Effector CD8-positive, alpha-beta T cell (primary cell): Measurements from ENCODE around the gene TEF.

Experiments
- DNase-seq: peaks from one replicate; lab custom pipeline; 2025; lab: John Stamatoyannopoulos, UW

Gene TEF

DNA sequence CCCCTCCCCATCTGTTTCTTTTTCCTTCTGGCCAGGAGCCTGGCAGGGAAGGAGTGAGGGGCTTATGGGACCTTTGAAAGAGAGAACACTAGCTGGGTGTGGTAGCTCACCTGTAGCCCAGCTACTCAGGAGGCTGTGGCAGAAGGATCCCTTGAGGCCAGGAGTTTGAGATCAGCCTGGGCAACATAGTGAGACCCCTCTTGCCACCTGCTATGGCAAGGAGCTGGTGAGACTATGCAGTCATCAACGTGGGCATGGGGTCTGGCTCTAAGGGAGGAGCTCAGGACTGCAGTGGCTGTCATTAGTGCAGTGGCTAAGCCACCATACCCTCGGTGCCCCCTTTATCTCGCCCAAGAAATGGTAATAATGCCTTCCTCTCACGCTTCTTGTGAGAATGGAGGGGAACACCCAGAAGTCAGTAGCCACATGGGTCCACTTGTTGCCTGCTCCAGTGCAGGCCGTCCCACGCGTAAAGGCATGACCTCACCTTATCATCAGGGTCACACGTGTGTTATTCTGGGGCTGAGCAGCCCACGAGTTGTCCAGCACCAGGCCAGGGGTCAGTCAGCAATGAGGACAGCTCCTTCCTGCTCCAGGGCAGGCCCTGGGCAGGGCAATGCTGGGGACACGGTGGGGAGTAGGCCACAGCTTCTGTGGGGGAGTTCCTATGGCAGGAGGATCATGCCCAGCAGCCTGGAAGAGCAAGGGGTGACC lies 27.7 kb upstream of the TEF start:
- no peak for DNase-seq

DNA sequence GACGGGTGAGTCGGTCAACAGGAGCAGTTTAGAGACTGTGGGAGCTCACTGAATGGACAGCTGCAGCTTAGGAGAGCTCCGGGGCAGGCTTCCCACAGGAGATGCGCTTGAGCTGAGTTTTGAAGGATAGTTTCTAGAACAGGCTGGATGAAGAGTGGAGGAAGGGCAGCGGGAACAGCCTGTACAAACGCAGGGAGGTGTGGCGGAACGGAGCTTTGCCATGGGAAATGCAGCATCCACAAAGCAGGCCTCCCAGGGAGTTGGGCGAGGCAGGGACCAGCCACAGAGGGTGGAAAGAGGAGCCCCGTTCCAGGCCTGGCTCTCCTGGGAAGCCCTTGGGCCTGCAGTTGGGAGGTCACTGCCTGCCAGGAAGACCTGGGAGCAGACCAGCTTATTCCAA lies 26.8 kb upstream of the TEF start:
- no peak for DNase-seq

DNA sequence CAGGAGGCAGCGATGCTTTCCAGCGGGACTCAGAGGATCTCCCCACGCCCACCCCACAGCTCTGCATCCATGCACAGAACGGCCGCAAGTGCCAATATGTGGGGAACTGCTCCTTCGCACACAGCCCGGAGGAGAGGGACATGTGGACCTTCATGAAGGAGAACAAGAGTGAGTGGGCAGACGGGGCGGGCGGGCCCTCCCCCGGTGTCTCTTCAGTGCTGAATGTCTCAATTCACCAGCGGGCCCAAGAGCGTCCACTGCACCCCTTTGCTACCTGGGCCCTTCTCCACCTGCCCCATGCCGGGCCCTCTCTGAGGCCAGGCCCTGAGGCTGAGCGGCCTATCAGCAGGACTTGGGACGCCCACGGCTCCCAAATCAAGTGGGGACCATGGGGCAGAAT lies 25.8 kb upstream of the TEF start:
- DNase-seq, result no peak

DNA sequence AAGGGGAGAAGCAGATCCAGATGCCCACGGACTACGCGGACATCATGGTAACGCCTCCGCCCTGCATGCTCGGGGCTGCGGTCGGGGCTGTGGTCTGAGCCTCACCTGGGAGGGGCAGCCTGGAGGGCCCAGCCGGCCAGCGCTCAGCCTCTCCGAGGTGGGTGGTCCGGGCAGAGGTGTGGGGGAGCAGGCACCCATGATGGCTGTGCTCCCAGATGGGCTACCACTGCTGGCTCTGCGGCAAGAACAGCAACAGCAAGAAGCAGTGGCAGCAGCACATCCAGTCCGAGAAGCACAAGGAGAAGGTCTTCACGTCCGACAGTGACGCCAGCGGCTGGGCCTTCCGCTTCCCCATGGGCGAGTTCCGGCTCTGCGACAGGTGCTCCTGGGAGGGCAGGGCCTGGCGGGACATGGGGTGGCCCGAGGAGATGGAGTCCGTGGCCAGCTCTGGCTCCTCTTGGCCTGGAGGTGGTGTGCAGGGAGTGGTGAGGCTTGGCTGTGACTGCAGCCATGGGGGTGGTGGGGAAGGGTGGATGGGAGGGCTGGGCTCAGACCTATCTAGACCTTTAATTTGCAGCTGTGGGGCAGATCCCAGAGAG lies 25.2 kb upstream of the TEF start:
- no peak for DNase-seq

DNA sequence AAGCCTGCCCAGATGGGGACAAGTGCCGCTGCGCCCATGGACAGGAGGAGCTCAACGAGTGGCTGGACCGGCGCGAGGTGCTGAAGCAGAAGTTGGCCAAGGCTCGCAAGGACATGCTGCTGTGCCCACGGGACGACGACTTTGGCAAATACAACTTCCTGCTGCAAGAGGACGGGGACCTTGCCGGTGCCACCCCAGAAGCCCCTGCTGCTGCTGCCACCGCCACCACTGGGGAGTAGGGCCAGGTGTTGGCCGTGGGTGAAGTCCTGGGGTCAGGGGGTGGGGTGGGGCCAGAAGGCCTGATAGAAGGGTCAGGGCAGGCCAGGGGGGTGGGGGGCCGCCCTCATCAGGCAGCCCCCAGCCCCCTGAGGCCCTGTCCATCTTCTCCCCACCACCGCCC lies 24.6 kb upstream of the TEF start:
- no peak for DNase-seq

DNA sequence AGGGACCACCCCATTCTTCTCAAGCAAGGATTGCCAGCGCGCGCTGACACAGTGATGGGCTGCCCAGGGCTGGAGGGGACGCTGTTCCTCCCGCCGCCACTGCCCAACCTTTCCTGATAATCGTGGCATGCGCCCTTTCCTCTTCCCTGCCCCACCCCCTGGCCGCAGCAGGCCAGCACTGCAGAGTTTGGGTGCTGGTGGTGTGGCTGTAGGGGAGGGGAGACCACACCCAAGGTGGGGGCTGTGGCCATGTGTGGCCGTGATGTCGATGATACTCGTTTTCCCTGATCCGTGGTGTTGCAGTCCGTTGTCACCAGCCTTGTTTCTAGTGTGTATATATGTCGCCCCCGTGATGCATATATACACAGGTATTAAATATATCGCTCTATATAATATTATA lies 22.8 kb upstream of the TEF start:
- DNase-seq, result no peak

DNA sequence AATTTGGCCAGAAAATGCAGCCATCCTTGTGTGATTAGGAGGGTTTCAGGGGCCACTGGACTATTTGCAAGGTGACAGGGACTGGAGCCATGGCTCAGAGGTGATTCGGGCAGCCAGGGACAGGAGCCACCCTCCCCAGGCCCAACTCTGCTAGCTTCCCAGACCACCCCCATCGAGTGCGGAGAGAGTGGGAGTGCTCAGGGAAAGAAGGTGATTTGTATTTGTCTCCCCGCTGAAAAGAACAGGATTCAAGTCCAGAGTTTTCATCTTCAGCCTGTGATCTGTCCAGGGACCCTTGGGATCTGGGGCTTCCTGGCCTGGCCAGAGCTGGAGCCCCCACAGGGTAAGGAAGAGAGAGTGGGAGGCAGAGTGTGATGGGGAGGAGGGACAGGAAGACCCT lies 22.4 kb upstream of the TEF start:
- DNase-seq, result no peak

DNA sequence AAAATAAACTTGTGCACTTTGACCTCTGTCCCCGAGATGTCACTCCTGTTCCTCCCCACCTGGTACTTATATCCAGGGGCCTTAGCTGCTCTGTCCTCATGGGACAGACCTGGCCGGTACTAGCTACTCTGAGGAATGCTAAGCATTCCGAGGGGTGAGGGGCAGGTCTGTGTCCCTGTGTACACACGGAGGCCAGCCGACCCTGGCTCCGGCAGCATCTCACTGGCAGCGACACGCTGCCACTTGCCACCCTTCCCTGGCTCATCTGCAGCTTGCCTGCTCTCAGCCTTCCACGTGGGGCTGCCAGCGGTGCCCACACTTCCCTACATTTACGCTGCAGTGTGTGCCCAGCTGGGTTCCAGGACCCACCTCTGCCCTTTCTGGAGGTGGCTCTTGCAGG lies 21.6 kb upstream of the TEF start:
- no peak for DNase-seq

DNA sequence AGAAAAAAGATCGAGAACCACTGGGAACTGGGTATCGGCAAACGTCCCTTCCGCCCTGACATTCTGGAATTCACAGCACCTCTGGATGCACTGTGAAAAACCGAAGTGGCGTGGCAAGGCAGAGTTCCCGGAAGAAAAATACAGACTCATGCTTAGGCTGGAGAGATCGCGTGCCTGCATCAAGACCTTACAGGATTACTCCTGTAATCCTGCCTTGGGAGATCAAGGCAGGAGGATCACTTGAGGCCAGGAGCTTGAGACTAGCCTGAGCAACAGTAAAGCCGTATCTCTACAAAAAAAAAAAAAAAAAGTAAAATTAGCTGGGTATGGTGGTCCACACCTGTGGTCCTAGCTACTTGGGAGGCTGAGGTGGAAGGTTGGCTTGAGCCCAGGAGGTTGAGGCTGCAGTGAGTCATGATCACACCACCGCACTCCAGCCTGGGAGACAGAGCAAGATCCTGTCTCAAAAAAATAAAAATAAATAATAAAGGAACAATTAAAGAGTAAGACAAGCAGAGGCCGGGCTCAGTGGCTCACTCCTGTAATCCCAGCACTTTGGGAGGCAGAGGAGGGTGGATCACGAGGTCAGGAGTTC lies 19.9 kb upstream of the TEF start:
- no peak for DNase-seq

DNA sequence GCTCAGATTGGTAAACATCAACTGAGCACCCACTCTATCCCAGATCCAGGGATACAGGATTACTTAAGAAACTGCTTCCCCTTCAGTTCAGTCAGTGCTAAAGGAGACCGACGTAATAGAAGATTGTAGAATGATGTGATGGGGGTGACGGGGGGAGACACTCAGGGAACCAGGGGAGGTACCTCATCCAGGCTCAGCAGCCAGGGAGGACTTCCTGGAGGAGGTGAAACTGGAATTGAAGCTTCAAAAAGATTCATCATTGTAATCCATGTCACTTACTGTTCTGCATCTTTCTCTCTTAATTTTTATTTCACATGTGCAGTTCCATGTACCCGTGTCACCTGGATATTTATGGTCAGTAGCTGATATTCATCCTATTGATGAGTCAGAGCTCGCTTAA lies 19.1 kb upstream of the TEF start:
- no peak for DNase-seq

DNA sequence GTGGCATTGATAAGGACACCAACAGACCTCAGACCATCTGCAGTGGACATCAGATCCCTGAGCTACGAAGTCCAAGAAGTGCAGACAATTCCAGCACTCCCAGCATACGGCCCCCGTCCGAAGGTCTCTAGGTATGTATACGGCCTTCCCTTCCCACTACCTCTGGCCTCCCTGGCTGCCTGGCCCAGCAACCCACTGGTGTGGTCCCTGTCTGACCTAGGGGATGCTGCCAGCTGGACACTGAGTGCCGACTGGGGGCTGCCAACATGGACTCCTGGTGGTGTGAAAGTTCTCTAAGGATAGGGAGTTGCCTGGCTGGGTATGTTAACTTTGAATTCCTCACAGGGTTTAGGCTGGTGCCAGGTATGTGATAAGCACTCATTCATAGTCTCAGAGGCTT lies 17.5 kb upstream of the TEF start:
- DNase-seq, result no peak

DNA sequence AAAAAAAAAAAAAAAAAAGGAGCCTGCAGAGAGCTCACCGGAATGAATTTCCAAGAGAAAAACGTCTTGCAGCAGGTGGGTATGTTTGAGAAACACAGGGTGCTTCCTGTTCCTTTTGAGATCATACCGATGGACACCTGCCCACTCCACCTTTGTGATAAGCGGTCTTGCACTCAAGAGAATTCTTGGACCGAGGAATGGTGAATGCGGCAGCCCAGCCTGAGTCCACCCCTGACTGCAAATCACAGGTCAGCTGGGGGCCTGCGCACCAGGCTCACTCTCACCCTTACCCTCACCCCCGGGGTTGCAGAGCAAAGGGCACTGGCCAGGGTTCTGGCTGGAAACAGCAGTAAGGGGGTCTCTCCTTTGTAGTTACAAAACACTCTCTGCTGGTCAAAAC lies 16.8 kb upstream of the TEF start:
- no peak for DNase-seq

DNA sequence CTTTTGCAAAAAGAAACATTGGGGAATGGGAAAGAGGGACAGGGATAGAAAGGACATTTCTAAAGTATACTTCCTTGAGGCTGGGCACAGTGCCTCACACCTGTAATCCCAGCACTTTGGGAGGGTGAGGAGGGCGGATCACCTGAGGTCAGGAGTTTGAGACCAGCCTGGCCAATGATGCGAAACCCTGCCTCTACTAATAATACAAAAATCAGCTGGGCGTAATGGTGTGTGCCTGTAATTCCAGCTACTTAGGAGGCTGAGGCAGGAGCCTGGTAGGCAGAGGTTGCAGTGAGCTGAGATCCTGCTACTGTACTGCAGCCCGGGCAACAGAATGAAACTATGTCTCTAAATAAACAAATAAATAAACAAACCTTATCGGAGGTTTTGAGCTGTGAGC lies 16.3 kb upstream of the TEF start:
- DNase-seq, result no peak

DNA sequence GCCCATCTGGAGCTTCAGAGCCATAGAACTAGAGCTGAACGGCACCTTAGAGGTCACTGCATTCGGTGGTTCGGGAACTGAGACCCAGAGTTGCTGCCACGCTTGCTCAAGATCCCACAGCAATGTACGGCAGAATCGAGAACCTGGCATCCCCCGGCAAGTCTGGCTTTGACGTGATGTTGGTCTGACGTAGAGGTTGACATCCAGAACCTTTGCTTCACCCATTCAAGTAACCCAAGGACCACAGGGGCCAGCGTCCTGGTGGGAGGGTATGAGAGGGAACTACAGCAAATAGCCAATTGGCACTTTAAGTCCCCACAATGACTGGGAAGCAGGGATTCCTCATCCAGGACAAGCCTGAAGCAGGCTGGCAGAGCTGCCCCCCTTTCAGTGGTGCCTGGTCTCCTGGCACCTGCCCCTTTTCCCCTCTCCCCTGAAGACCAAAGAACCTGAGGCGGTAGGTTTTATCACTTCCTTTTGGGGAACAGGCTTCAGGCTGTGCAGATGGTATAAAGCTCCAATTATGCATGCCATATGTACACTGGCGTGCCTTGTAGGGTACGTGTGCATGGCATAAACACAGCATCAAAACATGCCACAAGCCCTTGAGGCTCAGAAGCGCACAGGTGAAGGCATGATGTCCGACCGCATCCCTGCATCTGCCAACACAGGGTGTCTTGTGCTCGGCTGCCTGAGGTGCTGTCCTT lies 15.3 kb upstream of the TEF start:
- no peak for DNase-seq

DNA sequence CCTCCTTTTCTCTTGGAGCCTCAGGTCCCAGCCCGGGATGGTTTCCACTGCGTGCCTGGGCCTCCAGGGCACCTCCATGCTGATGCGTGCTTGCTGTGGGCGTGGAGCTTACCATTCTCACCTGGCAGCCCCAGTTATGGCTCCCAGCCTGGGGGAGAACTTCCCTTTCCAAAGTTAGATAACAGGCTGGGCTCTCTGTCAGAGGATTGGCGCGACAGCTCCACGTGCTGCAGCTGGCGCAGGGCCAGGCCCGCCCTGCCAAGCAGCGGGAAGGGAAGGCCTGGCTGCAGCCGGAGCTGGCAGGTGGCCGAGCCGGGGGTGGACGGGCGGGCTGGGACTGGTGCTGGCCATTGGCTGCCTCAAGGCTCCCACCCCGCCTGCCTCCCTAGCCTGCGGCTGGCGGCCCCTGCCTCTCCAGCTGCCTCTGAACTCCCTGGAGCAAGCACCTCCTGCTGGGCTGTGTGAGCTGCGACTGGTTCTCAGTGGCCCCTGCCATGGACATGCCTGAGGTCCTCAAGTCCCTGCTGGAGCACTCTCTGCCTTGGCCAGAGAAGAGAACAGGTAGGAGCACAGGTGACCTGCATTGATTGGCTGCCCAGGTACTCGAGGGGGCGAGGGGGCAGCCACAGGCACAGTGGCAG lies 14.6 kb upstream of the TEF start:
- no peak for DNase-seq

DNA sequence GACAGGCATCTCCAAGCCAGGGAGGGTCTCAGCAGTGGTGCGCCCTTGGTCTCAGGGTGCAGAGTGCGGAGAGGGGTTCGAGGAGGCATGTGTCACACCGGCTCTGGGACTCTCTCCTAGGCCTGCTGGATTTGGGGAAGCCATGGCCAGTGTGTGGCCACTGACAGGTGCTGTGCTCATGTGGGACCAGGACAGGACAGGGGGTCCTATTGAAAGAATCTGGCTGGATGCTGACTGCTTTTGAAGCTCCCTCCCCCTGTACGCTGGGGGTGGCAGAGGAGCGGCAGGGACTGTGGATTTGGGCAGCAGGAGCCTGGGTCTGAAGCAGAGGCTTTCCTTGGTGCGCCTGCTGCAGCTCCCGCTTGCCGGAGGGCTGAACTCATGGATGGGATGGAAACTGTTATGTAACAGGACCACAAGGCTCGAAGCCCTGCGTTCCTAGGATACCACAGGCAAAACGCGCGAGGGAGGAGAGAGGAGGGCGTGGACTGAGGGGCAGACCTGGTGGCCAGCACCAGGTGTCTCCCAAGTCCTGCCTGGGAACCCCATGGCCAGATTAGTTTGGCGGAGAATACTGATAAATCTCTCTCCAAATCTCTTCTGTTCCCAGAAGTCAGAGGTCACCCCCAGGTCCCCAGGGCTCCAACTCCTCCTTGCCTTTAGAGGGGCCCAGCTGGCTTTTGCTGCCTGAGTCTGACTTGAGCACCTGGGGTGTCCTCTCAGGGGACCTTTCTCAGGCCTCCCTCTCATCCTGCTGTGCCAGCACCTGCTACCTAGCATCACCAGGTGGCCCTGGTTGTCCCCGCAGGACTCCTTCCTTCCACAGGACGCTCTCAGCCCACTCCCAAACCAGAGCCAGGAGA lies 13.8 kb upstream of the TEF start:
- DNase-seq, result no peak

DNA sequence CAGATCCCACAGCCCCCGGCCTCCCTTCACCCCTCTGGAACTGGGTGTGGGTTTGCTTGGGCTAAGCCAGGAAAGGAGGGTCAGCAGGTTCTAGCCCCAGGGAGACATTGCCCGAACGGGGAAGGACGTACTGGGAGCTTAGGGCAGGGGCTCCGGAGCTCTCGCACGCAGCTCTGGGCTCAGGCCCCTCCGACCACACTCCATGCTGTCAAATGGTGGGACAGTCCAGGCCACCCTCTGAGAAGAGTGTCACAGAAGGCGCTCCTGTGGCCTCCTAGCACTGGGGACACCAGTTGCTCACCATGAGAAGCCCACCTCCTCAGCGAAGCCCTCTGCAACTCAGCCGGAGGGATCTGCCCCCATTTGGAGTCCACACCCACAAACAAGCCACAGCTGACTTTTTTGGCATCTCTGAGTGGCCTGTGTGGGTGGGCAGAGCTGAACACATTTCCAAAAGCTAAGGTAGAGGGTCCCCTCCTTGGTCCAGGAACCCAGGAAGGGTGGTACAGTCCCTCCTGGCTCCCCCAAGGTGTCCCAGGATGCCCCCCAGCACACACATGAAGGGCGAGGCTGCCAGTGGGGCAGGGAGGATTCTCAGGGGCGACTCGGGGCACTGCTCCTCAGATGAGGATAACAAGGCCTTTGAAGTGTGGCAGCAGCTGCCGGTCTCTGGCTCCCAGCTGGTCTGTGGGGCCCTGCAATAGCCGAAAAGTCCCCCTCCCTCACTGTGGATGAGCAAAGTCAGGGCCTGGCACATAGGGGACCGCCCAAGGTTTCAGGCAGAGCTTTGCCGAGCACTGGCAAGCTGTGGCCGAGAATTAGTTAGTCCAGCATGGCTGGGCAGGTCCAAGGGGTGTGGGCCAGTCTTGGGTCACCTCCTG lies 13.0 kb upstream of the TEF start:
- no peak for DNase-seq

DNA sequence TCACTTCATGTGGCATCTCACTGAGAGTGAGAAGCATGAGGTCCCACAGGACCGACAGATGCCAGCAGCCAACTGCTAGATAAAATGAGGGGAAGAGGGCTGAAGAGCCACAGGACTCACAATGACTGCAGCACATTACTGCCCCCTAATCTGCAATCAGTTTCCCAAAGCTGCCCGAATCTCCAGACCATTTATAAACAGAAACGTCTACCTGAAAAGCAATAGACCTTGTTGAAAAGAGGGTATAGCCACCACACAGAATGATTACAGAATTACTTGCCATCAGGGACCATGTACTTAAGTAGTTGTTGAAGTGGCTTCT lies 12.4 kb upstream of the TEF start:
- DNase-seq, result no peak

DNA sequence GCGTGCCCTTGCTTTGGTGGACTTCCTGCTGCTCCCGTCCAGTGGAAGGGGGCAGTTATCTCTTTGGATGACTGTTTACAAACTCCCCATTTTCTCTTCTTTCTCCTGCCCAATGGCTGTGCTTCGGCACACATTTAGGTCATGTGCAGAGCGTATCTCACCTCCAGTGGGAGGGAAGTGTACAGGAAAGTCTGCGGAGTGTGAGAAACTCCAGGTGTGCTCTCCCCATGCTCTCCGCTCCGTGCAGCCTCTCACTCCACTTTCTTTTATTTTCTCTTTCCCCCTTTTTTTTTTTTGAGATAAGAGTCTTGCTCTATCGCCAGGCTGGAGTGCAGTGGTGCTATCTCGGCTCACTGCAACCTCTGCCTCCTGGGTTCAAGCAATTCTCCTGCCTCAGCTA lies 11.9 kb upstream of the TEF start:
- no peak for DNase-seq

DNA sequence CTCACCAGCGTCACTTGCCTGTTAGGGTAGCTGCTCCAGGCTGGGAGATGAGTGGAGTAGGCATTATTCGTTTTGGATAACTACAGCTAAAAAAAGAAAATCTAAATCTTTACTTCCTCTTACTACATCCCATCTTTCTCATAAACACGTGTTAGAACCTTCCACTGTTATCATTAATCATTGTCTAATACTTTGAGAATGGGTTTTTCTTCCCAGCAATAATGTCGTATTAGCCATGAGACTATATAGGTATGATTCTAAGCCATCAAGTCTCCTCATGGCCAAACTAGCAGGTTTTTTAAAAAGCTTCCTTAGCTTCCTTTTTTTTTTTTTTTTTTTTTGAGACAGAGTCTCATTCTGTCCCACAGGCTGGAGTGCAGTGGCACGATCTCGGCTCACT lies 3.9 kb upstream of the TEF start:
- DNase-seq, result no peak

DNA sequence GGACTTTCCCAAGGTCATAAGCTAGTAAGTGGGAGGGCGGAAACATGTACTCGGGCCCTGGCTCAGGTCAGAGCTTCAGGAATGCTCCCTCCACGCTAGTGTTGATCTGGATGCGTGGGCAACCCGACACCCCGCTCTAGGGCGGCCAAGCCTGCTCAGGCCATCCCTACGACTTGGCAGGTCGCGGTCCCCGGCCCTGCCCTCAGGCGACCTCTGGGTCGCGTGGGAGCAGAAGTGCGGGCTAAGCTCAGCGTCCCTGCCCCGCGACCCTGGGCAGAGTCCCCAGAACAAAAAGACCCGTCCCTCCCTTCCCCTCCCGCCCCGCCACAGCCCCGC lies 781 bp upstream of the TEF start:
- DNase-seq, result no peak
